Neural cell (in vitro differentiated cells): ENCODE data around the gene PEAR1. TPM values are rescaled to one million over a fixed set of nuclear protein-coding genes. Genes with fewer than 3 reads are reported as not detected.

ENCODE experiments used
- H2AFZ ChIP-seq: fragments of 200-600, 300-800 bp; sonication (generic), shearing (Covaris generic); 2 replicates; pipeline ENCODE4 v1.6.0; 2014; ENCODE audit warnings: low read depth, mild to moderate bottlenecking, antibody characterized with exemption, low read length, moderate library complexity
- H3F3A ChIP-seq: fragments of 200-600 bp; shearing (Covaris generic); 2 replicates; pipeline ENCODE4 v1.6.1; 2016; ENCODE audit warnings: mild to moderate bottlenecking, moderate library complexity, mixed read lengths, antibody characterized with exemption, low read length; ENCODE audit not compliant: insufficient read depth, poor library complexity, severe bottlenecking
- H3K27ac ChIP-seq: fragments of 200-600, 300-800 bp; sonication (generic), shearing (Covaris generic); 2 replicates; pipeline ENCODE4 v1.5.1; 2014; ENCODE audit warnings: mild to moderate bottlenecking, low read length, moderate library complexity
- H3K27me3 ChIP-seq: fragments of 300-800, 200-600 bp; sonication (generic), shearing (Covaris generic); 2 replicates; pipeline ENCODE4 v1.6.0; 2014; ENCODE audit warnings: mild to moderate bottlenecking, low read depth, low read length, moderate library complexity; ENCODE audit not compliant: insufficient read depth
- H3K36me3 ChIP-seq: fragments of 300-800, 200-600 bp; sonication (generic), shearing (Covaris generic); 2 replicates; pipeline ENCODE4 v1.5.1; 2014; ENCODE audit warnings: mild to moderate bottlenecking, antibody characterized with exemption, low read length, moderate library complexity; ENCODE audit not compliant: insufficient read depth
- H3K4me2 ChIP-seq: fragments of 300-800, 200-600 bp; sonication (generic), shearing (Covaris generic); 2 replicates; pipeline ENCODE4 v1.6.0; 2014; ENCODE audit warnings: mild to moderate bottlenecking, low read length
- H3K4me3 ChIP-seq: fragments of 300-800, 200-600 bp; sonication (generic), shearing (Covaris generic); 2 replicates; pipeline ENCODE4 v1.5.1; 2014; ENCODE audit warnings: mild to moderate bottlenecking, low read length, moderate library complexity
- H3K79me2 ChIP-seq: fragments of 200-600 bp; shearing (Covaris generic); replicated peaks from 2 replicates; pipeline ENCODE4 v1.6.0; 2014; ENCODE audit warnings: mild to moderate bottlenecking, low read length, moderate library complexity; ENCODE audit not compliant: insufficient read depth
- H3K9ac ChIP-seq: fragments of 300-800, 200-600 bp; sonication (generic), shearing (Covaris generic); 2 replicates; pipeline ENCODE4 v1.6.1; 2016; ENCODE audit warnings: mild to moderate bottlenecking, low read length, mixed read lengths
- H3K9me2 ChIP-seq: fragments of 200-600 bp; shearing (Covaris generic); 2 replicates; pipeline ENCODE4 v1.6.1; 2016; ENCODE audit warnings: mild to moderate bottlenecking, low read length, mixed read lengths; ENCODE audit not compliant: insufficient read depth
- H3K9me3 ChIP-seq: fragments of 200-600, 300-800 bp; sonication (generic), shearing (Covaris generic); 2 replicates; pipeline ENCODE4 v1.6.1; 2016; ENCODE audit warnings: mild to moderate bottlenecking, mixed run types, low read length, moderate library complexity, mixed read lengths
- H4K20me1 ChIP-seq: fragments of 200-600 bp; shearing (Covaris generic); 2 replicates; pipeline ENCODE4 v1.6.1; 2016; ENCODE audit warnings: mild to moderate bottlenecking, mixed run types; ENCODE audit not compliant: insufficient read depth
- CTCF ChIP-seq: fragments of 450-650 bp; IDR thresholded peaks from 2 replicates; pipeline ENCODE4 v1.5.1; 2014; ENCODE audit warnings: antibody characterized with exemption, mild to moderate bottlenecking, moderate library complexity; ENCODE audit not compliant: poor library complexity, severe bottlenecking
- EP300 ChIP-seq: fragments of 450-650 bp; conservative IDR thresholded peaks from 2 replicates; pipeline ENCODE4 v1.6.1; 2014; ENCODE audit warnings: antibody characterized with exemption, mild to moderate bottlenecking, moderate library complexity; ENCODE audit not compliant: poor library complexity, severe bottlenecking
- EZH2 ChIP-seq: fragments of 200-600, 300-800 bp; shearing (Covaris generic), sonication (generic); IDR thresholded peaks from 2 replicates; pipeline ENCODE4 v1.6.1; 2014; ENCODE audit warnings: antibody characterized with exemption, low read length, borderline replicate concordance, mild to moderate bottlenecking; ENCODE audit not compliant: insufficient read depth, poor library complexity, severe bottlenecking
- MXI1 ChIP-seq: fragments of 450-650 bp; conservative IDR thresholded peaks from 2 replicates; pipeline ENCODE4 v1.6.1; 2014; ENCODE audit warnings: antibody characterized with exemption, mild to moderate bottlenecking; ENCODE audit not compliant: poor library complexity, severe bottlenecking
- POLR2AphosphoS5 ChIP-seq: IDR thresholded peaks from 2 replicates; pipeline ENCODE4 v1.6.1; 2012
- RAD21 ChIP-seq: fragments of 450-650 bp; conservative IDR thresholded peaks from 2 replicates; pipeline ENCODE4 v1.6.1; 2014; ENCODE audit warnings: antibody characterized with exemption, mild to moderate bottlenecking, moderate library complexity
- SMC3 ChIP-seq: fragments of 450-650 bp; conservative IDR thresholded peaks from 2 replicates; pipeline ENCODE4 v1.6.1; 2014; ENCODE audit warnings: antibody characterized with exemption, mild to moderate bottlenecking, moderate library complexity; ENCODE audit not compliant: poor library complexity
- TAF1 ChIP-seq: IDR thresholded peaks from 2 replicates; pipeline ENCODE4 v1.6.1; 2012; ENCODE audit warnings: low read depth
- polyA plus RNA-seq: library from polyadenylated mRNA; depleted of rRNA; stranded (reverse); fragments of >200 nt; gene quantifications from 2 replicates; pipeline ENCODE4 v1.2.3, GENCODE V29; 2014
- TF ChIP-seq, protein P1 (sequence below): IDR thresholded peaks from 2 replicates; pipeline ENCODE4 v1.6.1; 2012; ENCODE audit warnings: borderline replicate concordance

The PEAR1 gene
- polyA plus RNA-seq, 1 donor from 2014 or later: not detected

DNA sequence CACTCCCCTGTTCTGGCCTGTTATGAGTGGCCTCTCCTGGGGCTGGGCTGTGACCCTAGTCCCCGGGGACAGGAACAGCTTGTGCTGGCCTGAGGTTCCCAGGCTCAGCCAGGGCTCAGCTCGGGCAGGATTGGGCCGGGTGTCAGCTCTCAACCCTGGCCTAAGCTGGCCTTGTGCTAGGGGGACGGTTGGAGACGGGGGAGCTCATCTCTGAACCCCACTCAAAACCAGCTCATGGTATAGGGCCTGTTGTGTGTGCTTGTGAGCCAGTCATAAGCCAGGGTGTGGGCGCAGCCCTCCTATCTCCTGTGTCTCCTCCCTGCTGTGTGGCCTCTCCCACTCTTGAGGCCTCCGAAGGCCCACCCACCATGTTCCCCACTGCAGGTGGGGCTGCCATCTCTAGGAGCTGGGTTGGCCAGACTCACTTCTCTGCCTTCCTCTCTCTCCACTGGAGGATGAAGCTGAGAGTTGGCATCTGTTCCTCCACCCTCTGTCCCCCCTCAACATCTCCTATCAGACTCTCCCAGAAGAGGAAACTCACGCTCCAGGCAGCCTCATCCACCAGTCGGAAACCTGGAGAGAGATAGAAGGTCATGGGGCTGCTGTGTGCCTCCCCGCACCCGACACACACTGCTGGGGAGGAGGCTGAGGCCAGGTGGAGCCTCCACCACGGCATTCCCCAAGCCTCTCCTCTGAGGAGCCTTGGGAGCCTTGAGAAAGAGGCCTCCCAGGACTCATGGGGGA lies 1.4 kb downstream of the PEAR1 start:
- H3K36me3 ChIP-seq: no peaks in the 10 kb centered on the region
- no peaks in the 10 kb centered on the region for H4K20me1 ChIP-seq
- H3K9me3 ChIP-seq: no peaks in the 10 kb centered on the region
- no peaks in the 10 kb centered on the region for H3K9me2 ChIP-seq
- no peak overlapping the region for H3K27ac ChIP-seq
- H3K79me2 ChIP-seq: no peaks in the 10 kb centered on the region
- no peak overlapping the region for H3K4me2 ChIP-seq
- no peak overlapping the region for H3K9ac ChIP-seq
- H3K4me3 ChIP-seq: no peak overlapping the region
- no peak for TF ChIP-seq RAD21
- no peak for TF ChIP-seq POLR2AphosphoS5
- no peak for TF ChIP-seq TAF1
- no peak for TF ChIP-seq MXI1
- TF ChIP-seq EP300: no peak
- no peak for TF ChIP-seq EZH2
- TF ChIP-seq CTCF: no peak
- TF ChIP-seq SMC3: no peak
- TF ChIP-seq, protein P1, sequence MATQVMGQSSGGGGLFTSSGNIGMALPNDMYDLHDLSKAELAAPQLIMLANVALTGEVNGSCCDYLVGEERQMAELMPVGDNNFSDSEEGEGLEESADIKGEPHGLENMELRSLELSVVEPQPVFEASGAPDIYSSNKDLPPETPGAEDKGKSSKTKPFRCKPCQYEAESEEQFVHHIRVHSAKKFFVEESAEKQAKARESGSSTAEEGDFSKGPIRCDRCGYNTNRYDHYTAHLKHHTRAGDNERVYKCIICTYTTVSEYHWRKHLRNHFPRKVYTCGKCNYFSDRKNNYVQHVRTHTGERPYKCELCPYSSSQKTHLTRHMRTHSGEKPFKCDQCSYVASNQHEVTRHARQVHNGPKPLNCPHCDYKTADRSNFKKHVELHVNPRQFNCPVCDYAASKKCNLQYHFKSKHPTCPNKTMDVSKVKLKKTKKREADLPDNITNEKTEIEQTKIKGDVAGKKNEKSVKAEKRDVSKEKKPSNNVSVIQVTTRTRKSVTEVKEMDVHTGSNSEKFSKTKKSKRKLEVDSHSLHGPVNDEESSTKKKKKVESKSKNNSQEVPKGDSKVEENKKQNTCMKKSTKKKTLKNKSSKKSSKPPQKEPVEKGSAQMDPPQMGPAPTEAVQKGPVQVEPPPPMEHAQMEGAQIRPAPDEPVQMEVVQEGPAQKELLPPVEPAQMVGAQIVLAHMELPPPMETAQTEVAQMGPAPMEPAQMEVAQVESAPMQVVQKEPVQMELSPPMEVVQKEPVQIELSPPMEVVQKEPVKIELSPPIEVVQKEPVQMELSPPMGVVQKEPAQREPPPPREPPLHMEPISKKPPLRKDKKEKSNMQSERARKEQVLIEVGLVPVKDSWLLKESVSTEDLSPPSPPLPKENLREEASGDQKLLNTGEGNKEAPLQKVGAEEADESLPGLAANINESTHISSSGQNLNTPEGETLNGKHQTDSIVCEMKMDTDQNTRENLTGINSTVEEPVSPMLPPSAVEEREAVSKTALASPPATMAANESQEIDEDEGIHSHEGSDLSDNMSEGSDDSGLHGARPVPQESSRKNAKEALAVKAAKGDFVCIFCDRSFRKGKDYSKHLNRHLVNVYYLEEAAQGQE: no peak
- no peaks in the 10 kb centered on the region for H3F3A ChIP-seq
- peaks cover 46% of the 10 kb centered on the region for H3K27me3 ChIP-seq
- no peak overlapping the region for H2AFZ ChIP-seq

- no peak overlapping the region for H3K4me3 ChIP-seq
- no peaks in the 10 kb centered on the region for H3F3A ChIP-seq
- TF ChIP-seq MXI1 (no peak), EZH2 (no peak), CTCF (no peak), SMC3 (no peak), TAF1 (no peak), EP300 (no peak), POLR2AphosphoS5 (no peak), RAD21 (no peak)
- TF ChIP-seq, protein P1: no peak
- H3K79me2 ChIP-seq: no peaks in the 10 kb centered on the region
- no peak overlapping the region for H2AFZ ChIP-seq
- H3K27ac ChIP-seq: no peak overlapping the region
- no peaks in the 10 kb centered on the region for H4K20me1 ChIP-seq
- H3K9me2 ChIP-seq: no peaks in the 10 kb centered on the region
- no peaks in the 10 kb centered on the region for H3K9me3 ChIP-seq
- H3K4me2 ChIP-seq: no peak overlapping the region
- H3K27me3 ChIP-seq: peaks cover 46% of the 10 kb centered on the region
- H3K36me3 ChIP-seq: no peaks in the 10 kb centered on the region
- H3K9ac ChIP-seq: no peak overlapping the region
These were observed 1.9 kb downstream of the PEAR1 start for GRCh38 chr1:156895455-156895812.
